Heart right ventricle (tissue), 16 donors: Measurements from ENCODE around the gene SLC23A1. TPM values are rescaled to one million over a fixed set of nuclear protein-coding genes. Genes with fewer than 3 reads are reported as not detected.

ENCODE experiments used
- ATAC-seq, 8 donors: fragments of 200-7000 bp; cut with Tn5 transposase; one replicate each; pipeline ENCODE4 v1.9.1; 2020; ENCODE audit warnings: mild to moderate bottlenecking in 8 of 8, moderate library complexity in 8 of 8, moderate number of reproducible peaks in 1 of 8
- DNase-seq, 2 donors: peaks; one replicate each; pipeline ENCODE4 v3.0.0-alpha.2; 2020
- H3K27ac ChIP-seq, 10 donors: fragments of 200-600 bp; sonication (generic) in 2 of 10; one replicate each; pipeline versions ENCODE4 v1.5.0 to v1.8.0; 2020 to 2022; ENCODE audit warnings: mild to moderate bottlenecking in 3 of 10
- H3K27me3 ChIP-seq, 7 donors: fragments of 200-600 bp; one replicate each; pipeline ENCODE4 v1.8.0; 2021 to 2022; ENCODE audit warnings: mild to moderate bottlenecking in 2 of 7
- H3K36me3 ChIP-seq, 9 donors: fragments of 200-600 bp; sonication (generic) in 1 of 9; one replicate each; pipeline versions ENCODE4 v1.5.0 to v1.8.0; 2020 to 2022; ENCODE audit warnings: mild to moderate bottlenecking in 2 of 9
- H3K4me1 ChIP-seq, 9 donors: fragments of 200-600 bp; sonication (generic) in 1 of 9; one replicate each; pipeline versions ENCODE4 v1.5.0 to v1.8.0; 2020 to 2022; ENCODE audit warnings: mild to moderate bottlenecking in 4 of 9
- H3K4me3 ChIP-seq, 10 donors: fragments of 200-600 bp; sonication (generic) in 2 of 10; one replicate each; pipeline versions ENCODE4 v1.5.0 to v1.8.0; 2020 to 2022; ENCODE audit warnings: mild to moderate bottlenecking in 7 of 10, moderate library complexity in 2 of 10
- H3K9me3 ChIP-seq, 11 donors: fragments of 200-600 bp in 10 of 11; sonication (generic) in 2 of 11; one replicate each; pipeline versions ENCODE4 v1.5.0 to v1.8.0; 2013 to 2022; ENCODE audit warnings: mild to moderate bottlenecking in 2 of 11, control low read depth in 1 of 11, moderate library complexity in 1 of 11
- CTCF ChIP-seq, 9 donors: fragments of 200-600 bp; sonication (generic) in 2 of 9; IDR thresholded peaks; one replicate each; pipeline versions ENCODE4 v1.5.0 to v1.8.0; 2021 to 2022; ENCODE audit warnings: antibody characterized with exemption in 9 of 9, mild to moderate bottlenecking in 5 of 9, moderate library complexity in 1 of 9
- WGBS, 2 donors: extraction: QIAGEN DNeasy Blood & Tissue Kit; methylation state at CpG; one replicate each; pipeline ENCODE4 v1.1.7; 2013; ENCODE audit warnings: inconsistent platforms in 1 of 2; 5-methylcytosine and 5-hydroxymethylcytosine counted together
- intact Hi-C, 10 donors: fragments of 100-400 bp; cut with DNase I; formaldehyde crosslinking; loops; one replicate each; pipeline versions ENCODE4 v1.11.1 to v1.14.2; 2022
- polyA plus RNA-seq, 2 donors: library from polyadenylated mRNA; stranded (reverse); fragments of 200-250 nt; gene quantifications; one replicate each; pipeline ENCODE4 v1.2.3, GENCODE V29; 2013
- total RNA-seq, 10 donors: library from RNA; stranded (reverse); fragmentation: NEBNext Ultra II Directional in 3 of 10; extraction: Animal tissue kit (Norgen Biotek cat#: 25700) in 3 of 10; gene quantifications; one replicate each; pipeline versions ENCODE4 v1.2.1 to v1.2.4, GENCODE V29; 2021 to 2023
- donor health status: Arrhythmogenic right ventricular cardiomyopathy.
- donor health status: ischemic (EF 13 %, LVEDD 7.1; RV severe dilation, severe dysfunction).
- donor health status: healthy with polysubstance abuse.
- donor health status: DM: no; HTN: yes; CAD: no.
- donor health status: DM: no; HTN: no; CAD: no.
- donor health status: ischemic (EF 25% LVEDD 6.9; RV normal size, moderate dysfunction).
- donor health status: ischemic (EF 25% LVEDD 5.7; RV mildly dilated, moderate dysfunction).
- donor health status: healthy.
- donor health status: DM: yes; HTN: yes; CAD: no.
- donor health status: Ischemic cardiomyopathy.
- donor health status: ischemic (EF 35%, LVEDD 5.7; RV mildly dilated, moderate dysfunction).
- donor health status: nonischemic (EF 11% LVEDD 7.7; RV severe dilation, severe dysfunction).
- donor health status: DM: yes; HTN: yes; CAD: no.
- donor health status: PGD.
- donor health status: ischemic (EF 29% LVEDD 5.4; RV normal size, mild dysfunction).
- donor health status: nonischemic (EF 23%, LVEDD 6.1; RV moderate dilation, normal function).

Gene SLC23A1
- total and polyA plus RNA-seq, 12 donors = 0.19 TPM; not detected in 11

- DNase-seq = peak; percentile 64 to 67
- Histone ChIP-seq H3K9me3 (no peaks in the 10 kb centered on the region), H3K27me3 (no peaks in the 10 kb centered on the region), H3K4me3 (no peak overlapping the region), H3K4me1 (peaks cover 40 to 82% (median 76%) of the 10 kb centered on the region in 9 donors), H3K27ac (peak overlapping the region; percentile 68 to 93 (median 89)), H3K36me3 (peaks cover 0 to 65% (median 0%) of the 10 kb centered on the region in 9 donors)
- 30 to 35% methylated on average over 8 of the region's 8 CpGs for WGBS, 2 donors
- TF ChIP-seq CTCF (IDR thresholded peaks at IDR 0.05) = no peak
- peak; percentile 57 to 80 (median 68) for ATAC-seq
- intact Hi-C loops = loop anchor here in 1 of 10 donors (5.0 kb wide), 1 partner anchor 123 kb away; the partner anchor contains the start of gene MATR3
These were observed 32.2 kb upstream of the SLC23A1 start for GRCh38 chr5:139415221-139415861.

- no peaks in the 10 kb centered on the region for H3K9me3 ChIP-seq
- 34 to 47% methylated on average over 9 of the region's 9 CpGs for WGBS, 2 donors
- H3K27me3 ChIP-seq = no peaks in the 10 kb centered on the region
- intact Hi-C loops = loop anchor here in 1 of 10 donors (5.0 kb wide), 1 partner anchor 122 kb away; the partner anchor contains the start of gene MATR3
- peaks cover 40 to 77% (median 72%) of the 10 kb centered on the region in 9 donors for H3K4me1 ChIP-seq
- H3K36me3 ChIP-seq = peaks cover 0 to 62% (median 0%) of the 10 kb centered on the region in 9 donors
- peak in 7 of 8 donors; percentile 6 to 25 (median 14) for ATAC-seq
- peak in 1 of 2 donors; percentile 11 for DNase-seq
- peak overlapping the region; percentile 68 to 93 (median 89) for H3K27ac ChIP-seq
- H3K4me3 ChIP-seq = no peak overlapping the region
- no peak for TF ChIP-seq CTCF (IDR thresholded peaks at IDR 0.05)
These were observed 31.6 kb upstream of the SLC23A1 start for GRCh38 chr5:139414581-139415130.

- TF ChIP-seq CTCF (IDR thresholded peaks at IDR 0.05) = no peak
- ATAC-seq (no peak), DNase-seq (no peak)
- intact Hi-C loops = no loop called here
- peak overlapping the region in 9 of 10 donors; percentile 68 to 93 (median 89) for H3K27ac ChIP-seq
- no peaks in the 10 kb centered on the region for H3K9me3 ChIP-seq
- H3K36me3 ChIP-seq = peaks cover 0 to 55% (median 0%) of the 10 kb centered on the region in 9 donors
- WGBS, 2 donors = 75 to 80% methylated on average over 6 of the region's 6 CpGs
- no peaks in the 10 kb centered on the region for H3K27me3 ChIP-seq
- no peak overlapping the region for H3K4me3 ChIP-seq
- peaks cover 37 to 70% (median 65%) of the 10 kb centered on the region in 9 donors for H3K4me1 ChIP-seq
These were observed 30.9 kb upstream of the SLC23A1 start for GRCh38 chr5:139413963-139414362.

- 96 to 97% methylated on average over 6 of the region's 6 CpGs for WGBS, 2 donors
- intact Hi-C loops = no loop called here
- H3K27me3 ChIP-seq = no peaks in the 10 kb centered on the region
- ATAC-seq (no peak), DNase-seq (no peak)
- H3K4me3 ChIP-seq = no peak overlapping the region
- H3K4me1 ChIP-seq = peaks cover 31 to 62% (median 57%) of the 10 kb centered on the region in 9 donors
- TF ChIP-seq CTCF (IDR thresholded peaks at IDR 0.05) = no peak
- H3K9me3 ChIP-seq = no peaks in the 10 kb centered on the region
- peak overlapping the region in 5 of 10 donors; percentile 74 to 93 (median 91) for H3K27ac ChIP-seq
- peaks cover 0 to 47% (median 0%) of the 10 kb centered on the region in 9 donors for H3K36me3 ChIP-seq
These were observed 30.1 kb upstream of the SLC23A1 start for GRCh38 chr5:139413153-139413552.
